ENCODE measurements around the gene CBLL1.

- TF ChIP-seq, protein P1, sequence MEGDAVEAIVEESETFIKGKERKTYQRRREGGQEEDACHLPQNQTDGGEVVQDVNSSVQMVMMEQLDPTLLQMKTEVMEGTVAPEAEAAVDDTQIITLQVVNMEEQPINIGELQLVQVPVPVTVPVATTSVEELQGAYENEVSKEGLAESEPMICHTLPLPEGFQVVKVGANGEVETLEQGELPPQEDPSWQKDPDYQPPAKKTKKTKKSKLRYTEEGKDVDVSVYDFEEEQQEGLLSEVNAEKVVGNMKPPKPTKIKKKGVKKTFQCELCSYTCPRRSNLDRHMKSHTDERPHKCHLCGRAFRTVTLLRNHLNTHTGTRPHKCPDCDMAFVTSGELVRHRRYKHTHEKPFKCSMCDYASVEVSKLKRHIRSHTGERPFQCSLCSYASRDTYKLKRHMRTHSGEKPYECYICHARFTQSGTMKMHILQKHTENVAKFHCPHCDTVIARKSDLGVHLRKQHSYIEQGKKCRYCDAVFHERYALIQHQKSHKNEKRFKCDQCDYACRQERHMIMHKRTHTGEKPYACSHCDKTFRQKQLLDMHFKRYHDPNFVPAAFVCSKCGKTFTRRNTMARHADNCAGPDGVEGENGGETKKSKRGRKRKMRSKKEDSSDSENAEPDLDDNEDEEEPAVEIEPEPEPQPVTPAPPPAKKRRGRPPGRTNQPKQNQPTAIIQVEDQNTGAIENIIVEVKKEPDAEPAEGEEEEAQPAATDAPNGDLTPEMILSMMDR (IDR thresholded peaks at IDR 0.05): no peak
- no peak for TF ChIP-seq POLR2A (IDR thresholded peaks at IDR 0.05)
Observed at GRCh38 chr7:107726356-107727130, 17.4 kb upstream of the CBLL1 start.

All from Peyer's patch (tissue), 4 donors.